HepG2 (cell line): ENCODE results near the gene RRAS. TPM values are rescaled to one million over a fixed set of nuclear protein-coding genes. Genes with fewer than 3 reads are reported as not detected.

Source experiments
- ATF2 ChIP-seq: sonication (generic); formaldehyde crosslinking; IDR thresholded peaks from 2 replicates; pipeline ENCODE4 v1.4.0; 2020; ENCODE audit warnings: missing genetic modification reagents
- CTCF ChIP-seq: sonication (generic); formaldehyde crosslinking; IDR thresholded peaks from 2 replicates; pipeline ENCODE4 v1.5.0; 2020; ENCODE audit warnings: mild to moderate bottlenecking, missing genetic modification reagents, moderate library complexity
- FOXM1 ChIP-seq: sonication (generic); formaldehyde crosslinking; IDR thresholded peaks from 2 replicates; pipeline ENCODE4 v1.5.0; 2020; ENCODE audit warnings: missing genetic modification reagents
- GATAD1 ChIP-seq: IDR thresholded peaks from 2 replicates; pipeline ENCODE4 v1.6.1; 2016; ENCODE audit warnings: missing genetic modification reagents, missing compliant biosample characterization
- HBP1 ChIP-seq: IDR thresholded peaks from 2 replicates; pipeline ENCODE4 v1.6.1; 2016; ENCODE audit warnings: low read depth, control low read depth
- HDAC2 ChIP-seq: sonication (generic); formaldehyde crosslinking; IDR thresholded peaks from 2 replicates; pipeline ENCODE4 v1.4.0; 2020; ENCODE audit warnings: missing genetic modification reagents
- HMGXB4 ChIP-seq, 2 experiments: sonication (generic) in 1 of 2; formaldehyde crosslinking in 1 of 2; IDR thresholded peaks; 2 replicates each; pipeline versions ENCODE4 v1.4.0 to v1.6.1; 2018 to 2020; ENCODE audit warnings: missing genetic modification reagents in 2 of 2, borderline replicate concordance in 1 of 2, low read depth in 1 of 2, mild to moderate bottlenecking in 1 of 2, missing biosample characterization in 1 of 2
- MED8 ChIP-seq: sonication (generic); formaldehyde crosslinking; IDR thresholded peaks from 2 replicates; pipeline ENCODE4 v1.8.1; 2023; ENCODE audit warnings: mild to moderate bottlenecking, missing genetic modification reagents; ENCODE audit not compliant: insufficient replicate concordance
- RORA ChIP-seq: sonication (generic); formaldehyde crosslinking; IDR thresholded peaks from 2 replicates; pipeline ENCODE4 v1.5.0; 2020; ENCODE audit warnings: mild to moderate bottlenecking, missing genetic modification reagents, moderate library complexity
- SALL1 ChIP-seq: sonication (generic); formaldehyde crosslinking; IDR thresholded peaks from 2 replicates; pipeline ENCODE4 v1.8.0; 2022; ENCODE audit warnings: mild to moderate bottlenecking, missing genetic modification reagents
- SMAD9 ChIP-seq: sonication (generic); formaldehyde crosslinking; IDR thresholded peaks from 2 replicates; pipeline ENCODE4 v1.5.1; 2020; ENCODE audit warnings: mild to moderate bottlenecking, missing genetic modification reagents
- SP1 ChIP-seq, 2 experiments: fragments of 450-650 bp in 1 of 2; sonication (generic) in 1 of 2; formaldehyde crosslinking in 1 of 2; IDR thresholded peaks; 2 replicates each; pipeline versions ENCODE4 v1.4.0 to v1.6.1; 2016 to 2020; ENCODE audit warnings: missing genetic modification reagents in 1 of 2
- ZNF232 ChIP-seq: sonication (generic); formaldehyde crosslinking; IDR thresholded peaks from 2 replicates; pipeline ENCODE4 v1.4.0; 2020; ENCODE audit warnings: missing genetic modification reagents, borderline replicate concordance
- ZNF484 ChIP-seq: sonication (generic); formaldehyde crosslinking; IDR thresholded peaks from 2 replicates; pipeline ENCODE4 v1.5.1; 2020; ENCODE audit warnings: mild to moderate bottlenecking, low read depth, missing genetic modification reagents, borderline replicate concordance
- ZNF629 ChIP-seq: sonication (generic); formaldehyde crosslinking; conservative IDR thresholded peaks from 2 replicates; pipeline ENCODE4 v1.5.0; 2020; ENCODE audit warnings: missing genetic modification reagents
- ZNF816 ChIP-seq: sonication (generic); formaldehyde crosslinking; IDR thresholded peaks from 2 replicates; pipeline ENCODE4 v1.8.0; 2022; ENCODE audit warnings: missing genetic modification reagents, mild to moderate bottlenecking, borderline replicate concordance
- ZXDC ChIP-seq: sonication (generic); formaldehyde crosslinking; IDR thresholded peaks from 2 replicates; pipeline ENCODE4 v1.5.0; 2020; ENCODE audit warnings: mild to moderate bottlenecking, missing genetic modification reagents
- polyA plus RNA-seq, 8 experiments: library from polyadenylated mRNA; depleted of rRNA in 3 of 8; stranded (reverse) in 7 of 8; unstranded in 1 of 8; fragments of >200 nt; fragmentation: Illumina TruSeq in 4 of 8; extraction: Trizol in 4 of 8; gene quantifications; 2 replicates each; pipeline versions ENCODE4 v1.2.1 to v1.2.3, GENCODE V29; 2011 to 2016; ENCODE audit warnings: low read depth in 4 of 8, missing spikeins in 1 of 8, mixed read lengths in 1 of 8; ENCODE audit not compliant: insufficient read depth in 1 of 8
- total RNA-seq, 5 experiments: library from RNA; depleted of rRNA; stranded (reverse); fragments of >200 nt; fragmentation: Illumina TruSeq; extraction: Trizol; gene quantifications; 2 replicates each; pipeline ENCODE4 v1.2.3, GENCODE V29; 2016; ENCODE audit warnings: low read depth in 1 of 5

The RRAS gene
- total and polyA plus RNA-seq, 2 of the 13 experiments (the other 11 are each of a cell fraction or from before 2014, with no cell fraction given): 1.5 to 12.0 TPM

GRCh38 chr19:49680421-49681351 lies 40.7 kb upstream of the RRAS start (continued):
- TF ChIP-seq MED8 (CRISPR knock-in tag) (no peak), GATAD1 (peak; percentile 63; the same call in 1 of the 2 replicates), ZNF232 (CRISPR knock-in tag) (no peak), ZNF629 (CRISPR knock-in tag) (no peak), ZNF484 (CRISPR knock-in tag) (no peak), FOXM1 (CRISPR knock-in tag) (no peak), HDAC2 (CRISPR knock-in tag) (0 out of 2 replicates have a peak, but pooled peaks have one; percentile 32), HMGXB4 (CRISPR knock-in tag; IDR thresholded peaks at IDR 0.05; ENCODE audit: borderline replicate concordance in 1 of 2, low read depth in 1 of 2) (peak; percentile 15 to 76; a peak in 2 of 4 replicates), ATF2 (CRISPR knock-in tag) (no peak), SALL1 (CRISPR knock-in tag) (peak; percentile 44; the same call in 1 of the 2 replicates), CTCF (CRISPR knock-in tag) (peak; percentile 95), SP1 (IDR thresholded peaks at IDR 0.05) (no peak), SP1 (CRISPR knock-in tag; IDR thresholded peaks at IDR 0.05) (no peak), ZNF816 (no peak), ZXDC (CRISPR knock-in tag) (no peak), HBP1 (CRISPR knock-in tag) (no peak), RORA (CRISPR knock-in tag) (no peak), SMAD9 (no peak)
